ENCODE results near the gene ACTR10.
"Not testable (repeated sequence)": the region's sequence is repeated elsewhere in the genome, so short reads cannot be mapped to it uniquely, and the experiment has no call there.

The ACTR10 gene

GRCh38 chr14:58227096-58227819 lies 27.3 kb downstream of the ACTR10 start:
- no peak for DNase-seq

- DNase-seq, result no peak
Measured at GRCh38 chr14:58238252-58239243, 38.6 kb downstream of the ACTR10 start.

- DNase-seq, result no peak
Measured at GRCh38 chr14:58239244-58240195, 39.6 kb downstream of the ACTR10 start.

- no peak for DNase-seq
Measured at GRCh38 chr14:58243790-58244555, 44.0 kb downstream of the ACTR10 start.

- DNase-seq, result peak; percentile 38
Measured at GRCh38 chr14:58244556-58245387, 44.8 kb downstream of the ACTR10 start, which contains the start of gene PSMA3. TSS of gene PSMA3 (plus strand) at chr14:58244843. CDS start at chr14:58244921, 78 bp downstream.

GRCh38 chr14:58245562-58245961 lies 45.6 kb downstream of the ACTR10 start:
- DNase-seq, result no peak

- no peak for DNase-seq
Measured at GRCh38 chr14:58249611-58250010, 49.7 kb downstream of the ACTR10 start.

GRCh38 chr14:58258156-58258555 lies 58.2 kb downstream of the ACTR10 start:
- no peak for DNase-seq

GRCh38 chr14:58262005-58262404 lies 62.1 kb downstream of the ACTR10 start:
- DNase-seq, result not testable (repeated sequence)

GRCh38 chr14:58265401-58265800 lies 65.5 kb downstream of the ACTR10 start:
- DNase-seq, result no peak

GRCh38 chr14:58270628-58271027 lies 70.7 kb downstream of the ACTR10 start:
- no peak for DNase-seq

GRCh38 chr14:58272588-58273372 lies 72.8 kb downstream of the ACTR10 start:
- DNase-seq, result no peak

- no peak for DNase-seq
Measured at GRCh38 chr14:58274881-58275280, 74.9 kb downstream of the ACTR10 start.

- no peak for DNase-seq
Measured at GRCh38 chr14:58275527-58276190, 75.7 kb downstream of the ACTR10 start.

GRCh38 chr14:58276208-58276607 lies 76.3 kb downstream of the ACTR10 start:
- DNase-seq, result no peak

- no peak for DNase-seq
Measured at GRCh38 chr14:58278177-58278576, 78.2 kb downstream of the ACTR10 start.

- DNase-seq, result no peak
Measured at GRCh38 chr14:58280954-58281787, 81.2 kb downstream of the ACTR10 start.

- no peak for DNase-seq
Measured at GRCh38 chr14:58281969-58282368, 82.0 kb downstream of the ACTR10 start.
